H1 (cell line): Measurements from ENCODE around the gene OR2L3. TPM values are rescaled to one million over a fixed set of nuclear protein-coding genes. Genes with fewer than 3 reads are reported as not detected.

Experiments used
- CTCF ChIA-PET: fragments of 300-600 bp; sonication (Branson Sonifier 250); formaldehyde crosslinking; loops from one replicate; lab custom pipeline; 2021; ENCODE audit not compliant: partially characterized antibody; lab: Charles Lee
- POLR2A ChIA-PET: fragments of 300-600 bp; sonication (Branson Sonifier 250); formaldehyde crosslinking; loops from one replicate; lab custom pipeline; 2021; ENCODE audit warnings: inconsistent platforms; ENCODE audit not compliant: partially characterized antibody; lab: Charles Lee
- DNase-seq, 2 experiments: peaks; one replicate each; pipeline versions ENCODE4 v3.0.0 to v3.0.0-alpha.2; 2010 to 2022; ENCODE audit warnings: low spot score in 2 of 2, low read depth in 1 of 2, mixed read lengths in 1 of 2
- FAIRE-seq: peaks from 2 replicates; lab custom pipeline; 2011; peaks lifted over from hg19 to GRCh38; lab: Jason Lieb, UNC
- H2AFZ ChIP-seq: 2 replicates; pipeline ENCODE4 v1.8.1; 2012; ENCODE audit warnings: low read length, inconsistent platforms
- H2AK5ac ChIP-seq: 2 replicates; pipeline ENCODE4 v1.6.1; 2013; ENCODE audit warnings: low read depth, low read length
- H2BK120ac ChIP-seq: replicated peaks from 2 replicates; pipeline ENCODE3; 2013; ENCODE audit warnings: low read depth, low read length, inconsistent platforms
- H2BK12ac ChIP-seq: 2 replicates; pipeline ENCODE4 v1.6.1; 2013; ENCODE audit warnings: low read depth, low read length
- H2BK15ac ChIP-seq: 2 replicates; pipeline ENCODE4 v1.6.1; 2013; ENCODE audit warnings: low read length
- H2BK20ac ChIP-seq: 2 replicates; pipeline ENCODE4 v1.6.1; 2013; ENCODE audit warnings: low read length
- H2BK5ac ChIP-seq: 2 replicates; pipeline ENCODE4 v1.6.1; 2013; ENCODE audit warnings: low read depth, low read length
- H3K14ac ChIP-seq: 2 replicates; pipeline ENCODE4 v1.6.1; 2013; ENCODE audit warnings: inconsistent platforms; ENCODE audit not compliant: insufficient read length
- H3K18ac ChIP-seq: 2 replicates; pipeline ENCODE4 v1.6.1; 2013; ENCODE audit warnings: low read length; ENCODE audit errors: extremely low read depth
- H3K23ac ChIP-seq: 2 replicates; pipeline ENCODE4 v1.6.1; 2013; ENCODE audit warnings: inconsistent platforms; ENCODE audit not compliant: insufficient read length
- H3K23me2 ChIP-seq: 2 replicates; pipeline ENCODE4 v1.6.1; 2013; ENCODE audit warnings: low read depth, low read length
- H3K27ac ChIP-seq: 2 replicates; pipeline ENCODE4 v1.6.1; 2011; ENCODE audit warnings: low read depth, low read length, inconsistent platforms
- H3K27me3 ChIP-seq, 4 experiments: replicated peaks in 1 of 4; 1 replicate in 1 of 4; 2 replicates in 3 of 4; pipeline versions ENCODE4 v1.6.1 to v1.8.1; 2011 to 2013; ENCODE audit warnings: low read length in 3 of 4, mild to moderate bottlenecking in 3 of 4, inconsistent platforms in 2 of 4, mixed read lengths in 2 of 4, moderate library complexity in 1 of 4; ENCODE audit not compliant: control insufficient read depth in 3 of 4, insufficient read depth in 3 of 4; ENCODE audit errors: extremely low read depth in 1 of 4
- H3K36me3 ChIP-seq, 4 experiments: 2 replicates each; pipeline versions ENCODE4 v1.6.1 to v1.8.1; 2011 to 2013; ENCODE audit warnings: mild to moderate bottlenecking in 4 of 4, low read length in 3 of 4, moderate library complexity in 2 of 4, control low read depth in 1 of 4, inconsistent platforms in 1 of 4; ENCODE audit not compliant: insufficient read depth in 4 of 4, control insufficient read depth in 2 of 4
- H3K4ac ChIP-seq: replicated peaks from 2 replicates; pipeline ENCODE3; 2013; ENCODE audit warnings: low read length, low read depth, mixed read lengths, inconsistent platforms; ENCODE audit not compliant: insufficient read length
- H3K4me1 ChIP-seq, 4 experiments: replicated peaks in 1 of 4; 1 replicate in 1 of 4; 2 replicates in 3 of 4; pipeline versions ENCODE4 v1.6.1 to v1.8.1; 2011 to 2013; ENCODE audit warnings: low read length in 3 of 4, inconsistent platforms in 2 of 4, mixed read lengths in 1 of 4; ENCODE audit not compliant: insufficient read depth in 4 of 4, control insufficient read depth in 3 of 4
- H3K4me2 ChIP-seq, 2 experiments: 2 replicates each; pipeline versions ENCODE4 v1.6.1 to v1.8.1; 2011 to 2013; ENCODE audit warnings: low read depth in 2 of 2, low read length in 2 of 2, control low read depth in 1 of 2, inconsistent platforms in 1 of 2, mild to moderate bottlenecking in 1 of 2; ENCODE audit not compliant: insufficient read depth in 1 of 2
- H3K4me3 ChIP-seq, 4 experiments: fragments of 200-600, 300-600 bp in 1 of 4; sonication (generic), shearing (Covaris generic), sonication (Bioruptor Twin) in 1 of 4; 2 replicates each; pipeline versions ENCODE4 v1.5.1 to v1.8.1; 2011 to 2016; ENCODE audit warnings: low read length in 4 of 4, low read depth in 3 of 4, control low read depth in 2 of 4, inconsistent platforms in 2 of 4, mild to moderate bottlenecking in 2 of 4, mixed read lengths in 1 of 4, moderate library complexity in 1 of 4; ENCODE audit not compliant: insufficient read depth in 2 of 4; ENCODE audit errors: extremely low read depth in 1 of 4
- H3K56ac ChIP-seq: replicated peaks from 2 replicates; pipeline ENCODE3; 2013; ENCODE audit warnings: low read depth, mild to moderate bottlenecking, mixed read lengths, low read length, inconsistent platforms; ENCODE audit not compliant: insufficient read length
- H3K79me1 ChIP-seq: 2 replicates; pipeline ENCODE4 v1.6.1; 2013; ENCODE audit warnings: low read depth, low read length, control low read depth
- H3K79me2 ChIP-seq, 2 experiments: 2 replicates each; pipeline versions ENCODE4 v1.6.1 to v1.8.1; 2012 to 2013; ENCODE audit warnings: low read length in 2 of 2, mild to moderate bottlenecking in 2 of 2, inconsistent platforms in 1 of 2; ENCODE audit not compliant: insufficient read depth in 2 of 2, control insufficient read depth in 1 of 2
- H3K9ac ChIP-seq, 4 experiments: replicated peaks in 1 of 4; 1 replicate in 1 of 4; 2 replicates in 3 of 4; pipeline versions ENCODE4 v1.6.1 to v1.8.1; 2011 to 2013; ENCODE audit warnings: low read depth in 3 of 4, low read length in 3 of 4, control low read depth in 2 of 4, mild to moderate bottlenecking in 2 of 4, moderate library complexity in 2 of 4, inconsistent platforms in 1 of 4; ENCODE audit errors: extremely low read depth in 1 of 4
- H3K9me3 ChIP-seq, 2 experiments: 2 replicates each; pipeline versions ENCODE4 v1.6.1 to v1.8.1; 2012 to 2013; ENCODE audit warnings: mild to moderate bottlenecking in 2 of 2, moderate library complexity in 2 of 2, control low read depth in 1 of 2, inconsistent platforms in 1 of 2, low read depth in 1 of 2, low read length in 1 of 2, mixed read lengths in 1 of 2; ENCODE audit not compliant: insufficient read depth in 2 of 2
- H4K20me1 ChIP-seq, 2 experiments: replicated peaks in 1 of 2; 2 replicates each; pipeline versions ENCODE3 to v1.8.1; 2011 to 2013; ENCODE audit warnings: inconsistent platforms in 2 of 2, low read length in 2 of 2, mild to moderate bottlenecking in 1 of 2; ENCODE audit not compliant: insufficient read depth in 2 of 2, control insufficient read depth in 1 of 2
- H4K5ac ChIP-seq: 2 replicates; pipeline ENCODE4 v1.6.1; 2013; ENCODE audit warnings: low read length, low read depth, mixed read lengths, inconsistent platforms; ENCODE audit not compliant: insufficient read length
- H4K8ac ChIP-seq: 2 replicates; pipeline ENCODE4 v1.8.0; 2013; ENCODE audit warnings: mild to moderate bottlenecking, moderate library complexity, low read length, inconsistent platforms; ENCODE audit not compliant: insufficient read depth; ENCODE audit errors: extremely low read depth
- H4K91ac ChIP-seq: replicated peaks from 2 replicates; pipeline ENCODE3; 2013; ENCODE audit warnings: low read length, mixed read lengths, inconsistent platforms; ENCODE audit not compliant: insufficient read length
- CEBPB ChIP-seq: IDR thresholded peaks from 2 replicates; pipeline ENCODE4 v1.6.1; 2012; ENCODE audit warnings: low read depth, low read length
- GABPA ChIP-seq: IDR thresholded peaks from 2 replicates; pipeline ENCODE4 v1.6.1; 2011; ENCODE audit warnings: mild to moderate bottlenecking, low read length, moderate library complexity, borderline replicate concordance; ENCODE audit not compliant: insufficient read depth
- HDAC2 ChIP-seq, 2 experiments: fragments of 300-600 bp in 1 of 2; sonication (generic) in 1 of 2; IDR thresholded peaks; 2 replicates each; pipeline ENCODE4 v1.6.1; 2011 to 2012; ENCODE audit warnings: low read depth in 2 of 2, low read length in 2 of 2, mild to moderate bottlenecking in 2 of 2, moderate library complexity in 2 of 2, borderline replicate concordance in 1 of 2, inconsistent platforms in 1 of 2
- HDAC6 ChIP-seq: IDR thresholded peaks from one replicate; pipeline ENCODE4 v1.7.1; 2012; ENCODE audit warnings: low read depth, mild to moderate bottlenecking, inconsistent platforms, low read length, moderate library complexity
- JUND ChIP-seq: IDR thresholded peaks from 2 replicates; pipeline ENCODE4 v1.6.1; 2011; ENCODE audit warnings: mild to moderate bottlenecking, improper control_type of control experiment, low read length
- KDM1A ChIP-seq: fragments of 200-600, 300-600 bp; sonication (generic); IDR thresholded peaks from 2 replicates; pipeline ENCODE4 v1.7.1; 2016; ENCODE audit warnings: mild to moderate bottlenecking, low read length, borderline replicate concordance
- KDM4A ChIP-seq: IDR thresholded peaks from one replicate; pipeline ENCODE4 v1.7.1; 2012; ENCODE audit warnings: low read depth, mild to moderate bottlenecking, moderate library complexity, low read length, inconsistent platforms; ENCODE audit not compliant: severe bottlenecking
- RFX5 ChIP-seq: IDR thresholded peaks from 2 replicates; pipeline ENCODE4 v1.6.1; 2011; ENCODE audit warnings: low read depth, low read length, improper control_type of control experiment, borderline replicate concordance
- RNF2 ChIP-seq: fragments of 200-900, 300-1000 bp; sonication (generic); IDR thresholded peaks from 2 replicates; pipeline ENCODE4 v1.7.1; 2016; ENCODE audit warnings: borderline replicate concordance, low read depth, mild to moderate bottlenecking, antibody characterized with exemption, low read length; ENCODE audit not compliant: poor library complexity, severe bottlenecking; ENCODE audit errors: missing control alignments
- SIN3A ChIP-seq, 2 experiments: IDR thresholded peaks in 1 of 2; conservative IDR thresholded peaks in 1 of 2; 2 replicates each; pipeline ENCODE4 v1.6.1; 2011 to 2012; ENCODE audit warnings: low read length in 2 of 2, improper control_type of control experiment in 1 of 2, low read depth in 1 of 2, mild to moderate bottlenecking in 1 of 2
- TAF1 ChIP-seq: IDR thresholded peaks from 2 replicates; pipeline ENCODE4 v1.6.1; 2011; ENCODE audit warnings: mild to moderate bottlenecking, low read depth, low read length
- WGBS, 2 experiments: shearing (Covaris generic) in 1 of 2; methylation state at CpG; one replicate each; pipeline versions ENCODE4 v1.1.6 to v1.1.7; 2013 to 2015; ENCODE audit warnings: low lambda C conversion rate in 2 of 2, mixed read lengths in 2 of 2, inconsistent platforms in 1 of 2, low coverage in 1 of 2, missing lambda C conversion rate in 1 of 2; ENCODE audit not compliant: insufficient replicate concordance in 2 of 2, insufficient coverage in 1 of 2, insufficient read length in 1 of 2; ENCODE audit errors: extremely low coverage in 1 of 2, missing lambda C conversion rate in 1 of 2; 5-methylcytosine and 5-hydroxymethylcytosine counted together
- polyA plus RNA-seq, 7 experiments: library from polyadenylated mRNA; depleted of rRNA in 3 of 7; stranded (reverse) in 5 of 7; unstranded in 2 of 7; fragments of >200 nt in 5 of 7; fragments of 200-250 nt in 2 of 7; gene quantifications; 1 replicate in 5 of 7; 2 replicates in 1 of 7; 4 replicates in 1 of 7; pipeline versions ENCODE4 v1.2.1 to v1.2.3, GENCODE V29; 2011 to 2013; ENCODE audit warnings: missing spikeins in 2 of 7, mixed read lengths in 2 of 7
- total RNA-seq: library from RNA; stranded (reverse); fragmentation: NEBNext Ultra II Directional; extraction: Animal tissue kit (Norgen Biotek cat#: 25700); gene quantifications from 2 replicates; pipeline ENCODE4 v1.2.1, GENCODE V29; 2021
- TF ChIP-seq, protein P1 (sequence below): IDR thresholded peaks from 2 replicates; pipeline ENCODE4 v1.6.1; 2011; ENCODE audit warnings: low read length, improper control_type of control experiment

The OR2L3 gene
- total and polyA plus RNA-seq, 2 of the 8 experiments (the other 6 are each of a cell fraction or from before 2014, with no cell fraction given), result not detected

DNA sequence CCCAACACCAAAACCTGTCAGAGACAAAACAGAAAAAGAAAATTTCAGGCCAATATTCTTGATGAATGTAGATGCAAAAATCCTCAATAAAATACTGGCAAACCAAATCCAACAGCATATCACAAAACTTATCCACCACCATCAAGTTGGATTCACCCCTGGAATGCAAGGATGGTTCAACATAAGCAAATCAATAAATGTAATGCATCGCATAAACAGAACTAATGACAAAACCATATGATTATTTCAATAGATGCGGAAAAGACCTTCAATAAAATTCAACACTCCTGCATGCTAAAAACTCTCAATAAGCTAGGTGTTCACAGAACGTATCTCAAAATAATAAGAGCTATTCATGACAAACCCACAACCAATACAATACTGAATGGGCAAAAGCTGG is 37.0 kb upstream of the OR2L3 start:
- H3K56ac ChIP-seq, result no peak overlapping the region
- FAIRE-seq (no peak), DNase-seq (no peak)
- H3K9me3 ChIP-seq, result peaks cover 53 to 56% of the 10 kb centered on the region in 2 experiments
- H3K4me3 ChIP-seq, result no peak overlapping the region
- no peak overlapping the region for H3K4ac ChIP-seq
- H4K91ac ChIP-seq, result no peak overlapping the region
- H3K18ac ChIP-seq, result no peak overlapping the region
- no peak overlapping the region for H2BK12ac ChIP-seq
- H3K14ac ChIP-seq, result no peak overlapping the region
- no peak overlapping the region for H3K23ac ChIP-seq
- no peak overlapping the region for H2BK15ac ChIP-seq
- no peak overlapping the region for H3K4me2 ChIP-seq
- no peaks in the 10 kb centered on the region for H3K27me3 ChIP-seq
- H3K79me2 ChIP-seq, result no peaks in the 10 kb centered on the region
- H2BK20ac ChIP-seq, result no peak overlapping the region
- no peak overlapping the region for H2AFZ ChIP-seq
- H4K8ac ChIP-seq, result no peak overlapping the region
- no peak overlapping the region for H2AK5ac ChIP-seq
- no peaks in the 10 kb centered on the region for H3K79me1 ChIP-seq
- H3K23me2 ChIP-seq, result no peaks in the 10 kb centered on the region
- no peak overlapping the region for H3K9ac ChIP-seq
- no peak overlapping the region for H3K27ac ChIP-seq
- H2BK120ac ChIP-seq, result no peak overlapping the region
- H4K20me1 ChIP-seq, result no peaks in the 10 kb centered on the region
- CTCF ChIA-PET, result no interaction called here
- no peaks in the 10 kb centered on the region; a peak in 1 of 8 replicates for H3K36me3 ChIP-seq
- POLR2A ChIA-PET, result no interaction called here
- 82% methylated on average over 3 of the region's 3 CpGs; no CpG with 5 or more reads in 1 of the 2 experiments for WGBS, 2 experiments
- H2BK5ac ChIP-seq, result no peak overlapping the region
- H3K4me1 ChIP-seq, result no peaks in the 10 kb centered on the region
- no peak overlapping the region for H4K5ac ChIP-seq
- no peak for TF ChIP-seq RNF2
- no peak for TF ChIP-seq KDM1A
- TF ChIP-seq SIN3A (conservative IDR thresholded peaks at IDR 0.05 in 1 of 2, IDR thresholded peaks at IDR 0.05 in 1 of 2; ENCODE audit: low read depth in 1 of 2, low read length in 2 of 2), result no peak
- no peak for TF ChIP-seq HDAC6
- TF ChIP-seq RFX5, result no peak
- TF ChIP-seq CEBPB, result no peak
- no peak for TF ChIP-seq GABPA
- TF ChIP-seq HDAC2 (IDR thresholded peaks at IDR 0.05; ENCODE audit: borderline replicate concordance in 1 of 2, low read depth in 2 of 2, low read length in 2 of 2), result no peak
- no peak for TF ChIP-seq KDM4A
- TF ChIP-seq JUND, result no peak
- no peak for TF ChIP-seq TAF1
- TF ChIP-seq, protein P1, sequence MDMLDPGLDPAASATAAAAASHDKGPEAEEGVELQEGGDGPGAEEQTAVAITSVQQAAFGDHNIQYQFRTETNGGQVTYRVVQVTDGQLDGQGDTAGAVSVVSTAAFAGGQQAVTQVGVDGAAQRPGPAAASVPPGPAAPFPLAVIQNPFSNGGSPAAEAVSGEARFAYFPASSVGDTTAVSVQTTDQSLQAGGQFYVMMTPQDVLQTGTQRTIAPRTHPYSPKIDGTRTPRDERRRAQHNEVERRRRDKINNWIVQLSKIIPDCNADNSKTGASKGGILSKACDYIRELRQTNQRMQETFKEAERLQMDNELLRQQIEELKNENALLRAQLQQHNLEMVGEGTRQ, result no peak
